Activated CD4-positive, alpha-beta T cell treated with anti-CD3 and anti-CD28 coated beads for 36 hours (primary cell): ENCODE results near the gene TTI1. TPM values are rescaled to one million over a fixed set of nuclear protein-coding genes. Genes with fewer than 3 reads are reported as not detected.

ENCODE experiments used
- ATAC-seq: fragments of 200-7000 bp; cut with Tn5 transposase; one replicate; pipeline ENCODE4 v1.10.0; 2021; ENCODE audit warnings: mild to moderate bottlenecking, moderate library complexity
- CTCF ChIA-PET: fragments of 350-600 bp; sonication (Branson Sonifier 250); formaldehyde crosslinking; loops from one replicate; lab custom pipeline; 2021; ENCODE audit warnings: antibody characterized with exemption; lab: Charles Lee
- POLR2A ChIA-PET: fragments of 350-600 bp; sonication (Branson Sonifier 250); formaldehyde crosslinking; loops from one replicate; lab custom pipeline; 2021; ENCODE audit warnings: antibody characterized with exemption, inconsistent platforms; lab: Charles Lee
- DNase-seq: peaks from one replicate; pipeline ENCODE4 v3.0.0-alpha.2; 2020
- H3K27ac Mint-ChIP-seq: one replicate; pipeline ENCODE4 v1.8.0; 2021; ENCODE audit warnings: mixed read lengths
- H3K27me3 Mint-ChIP-seq: one replicate; pipeline ENCODE4 v1.8.0; 2021; ENCODE audit warnings: mixed read lengths
- H3K36me3 Mint-ChIP-seq: one replicate; pipeline ENCODE4 v1.8.0; 2021; ENCODE audit warnings: low read depth, mixed read lengths
- H3K4me1 Mint-ChIP-seq: one replicate; pipeline ENCODE4 v1.8.0; 2021; ENCODE audit warnings: mixed read lengths
- H3K4me3 Mint-ChIP-seq: one replicate; pipeline ENCODE4 v1.8.0; 2021; ENCODE audit warnings: mild to moderate bottlenecking, moderate library complexity, mixed read lengths
- H3K9me3 Mint-ChIP-seq: one replicate; pipeline ENCODE4 v1.8.0; 2021; ENCODE audit warnings: low read depth, mixed read lengths
- intact Hi-C, 2 experiments: fragments of 100-400 bp; cut with DNase I in 1 of 2; cut with micrococcal nuclease in 1 of 2; formaldehyde crosslinking; loops; one replicate each; pipeline versions ENCODE4 v1.14.2 to v1.15.1; 2022 to 2024; cut with DNase I, micrococcal nuclease
- total RNA-seq, 2 experiments: library from RNA; stranded (reverse); gene quantifications; one replicate each; pipeline ENCODE4 v1.2.3, GENCODE V29; 2021

The TTI1 gene
- total RNA-seq, 2 experiments from 2014 or later, result 35.6 to 36.7 TPM

DNA sequence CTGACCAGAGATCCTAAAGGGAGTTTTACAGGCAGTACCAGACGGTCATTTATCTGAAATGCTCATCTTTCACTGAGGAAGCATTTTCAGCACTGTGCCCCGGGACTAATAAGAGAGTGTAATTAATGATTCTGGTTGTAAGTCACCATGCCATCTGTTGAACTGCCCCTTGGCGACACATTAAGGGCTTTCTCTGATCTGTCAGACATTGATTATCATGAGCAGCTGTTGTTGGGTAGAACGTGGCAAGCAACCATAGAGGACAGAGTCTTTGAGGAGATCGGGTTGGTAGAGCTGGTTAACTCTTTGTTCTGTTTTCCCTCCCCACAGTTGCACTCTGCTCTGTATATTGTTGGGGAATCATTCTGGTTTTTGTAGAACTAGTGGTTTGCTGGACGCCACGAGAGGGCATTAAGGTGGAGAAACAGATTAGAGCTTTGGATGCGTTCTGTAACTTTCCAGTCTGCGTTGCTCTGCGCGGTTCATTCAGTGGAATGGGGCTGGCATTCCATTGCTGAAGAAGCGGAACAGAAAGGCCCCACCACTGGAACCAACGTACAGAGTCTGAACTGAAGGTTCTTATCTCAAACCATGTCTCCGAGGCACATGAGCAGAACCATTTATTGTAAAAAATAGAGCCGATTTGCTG, 34.6 kb upstream of the TTI1 start:
- CTCF ChIA-PET, result interaction anchor here (0.7 to 1.7 kb wide), 3 partner anchors 10 to 153 kb away, joined by 3 to 5 read pairs (median 4); no protein-coding TSS in a partner anchor

DNA sequence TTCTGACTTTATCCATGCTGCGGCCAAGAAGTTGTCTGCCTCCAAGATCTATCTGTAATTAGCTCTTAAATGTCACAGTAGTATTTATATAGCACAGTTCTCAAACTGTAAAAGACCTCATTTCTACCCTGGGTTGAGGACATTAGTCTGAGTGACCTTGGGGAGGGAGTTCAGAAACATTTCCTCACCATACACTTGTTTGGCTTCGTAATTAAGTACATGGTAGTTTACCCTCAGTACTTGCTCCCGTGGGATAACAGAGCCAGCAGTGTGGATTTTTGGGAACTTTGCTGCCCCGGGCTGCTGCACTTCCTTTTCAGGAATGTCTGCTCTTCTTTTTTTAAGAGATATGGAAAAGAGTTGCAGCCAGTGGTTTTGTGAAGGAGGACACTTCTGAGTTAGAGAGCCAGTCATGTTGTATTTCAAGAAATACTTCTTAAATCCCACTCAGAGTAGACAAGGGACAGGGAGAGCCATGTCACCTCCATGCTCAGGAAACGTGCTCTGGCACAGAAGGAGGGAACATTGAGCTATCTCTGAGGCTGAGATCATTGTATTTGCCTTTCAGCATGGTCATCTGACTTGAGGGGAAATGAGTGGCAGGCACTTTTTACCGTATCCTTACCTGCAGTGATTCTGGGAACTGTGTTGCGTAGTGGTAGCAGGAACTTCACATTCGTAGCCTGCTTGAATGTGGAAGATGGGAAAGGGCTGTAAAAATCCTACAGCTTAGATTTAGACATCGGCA, 33.9 kb upstream of the TTI1 start:
- Mint-ChIP-seq H3K9me3 (no peaks in the 10 kb centered on the region), H3K4me1 (no peaks in the 10 kb centered on the region), H3K27ac (no peak overlapping the region), H3K4me3 (no peak overlapping the region), H3K27me3 (no peaks in the 10 kb centered on the region), H3K36me3 (peaks cover 57% of the 10 kb centered on the region)
- intact Hi-C loops, result no loop called here
- ATAC-seq (no peak), DNase-seq (no peak)
- CTCF ChIA-PET, result interaction anchor here (0.7 to 1.7 kb wide), 5 partner anchors 9 to 154 kb away, joined by 3 to 5 read pairs (median 4); no protein-coding TSS in a partner anchor
- POLR2A ChIA-PET, result no interaction called here

More for the DNA sequence above, 34.6 kb upstream of the TTI1 start:
- no peaks in the 10 kb centered on the region for H3K27me3 Mint-ChIP-seq
- POLR2A ChIA-PET, result interaction anchor here (0.6 kb wide), 1 partner anchor 236 kb away, joined by 3 read pairs; no protein-coding TSS in a partner anchor
- H3K4me3 Mint-ChIP-seq, result no peak overlapping the region
- no peak overlapping the region for H3K27ac Mint-ChIP-seq
- DNase-seq, result no peak
- H3K36me3 Mint-ChIP-seq, result peaks cover 63% of the 10 kb centered on the region
- no peak for ATAC-seq
- H3K9me3 Mint-ChIP-seq, result no peaks in the 10 kb centered on the region
- intact Hi-C loops, result no loop called here
- no peaks in the 10 kb centered on the region for H3K4me1 Mint-ChIP-seq

DNA sequence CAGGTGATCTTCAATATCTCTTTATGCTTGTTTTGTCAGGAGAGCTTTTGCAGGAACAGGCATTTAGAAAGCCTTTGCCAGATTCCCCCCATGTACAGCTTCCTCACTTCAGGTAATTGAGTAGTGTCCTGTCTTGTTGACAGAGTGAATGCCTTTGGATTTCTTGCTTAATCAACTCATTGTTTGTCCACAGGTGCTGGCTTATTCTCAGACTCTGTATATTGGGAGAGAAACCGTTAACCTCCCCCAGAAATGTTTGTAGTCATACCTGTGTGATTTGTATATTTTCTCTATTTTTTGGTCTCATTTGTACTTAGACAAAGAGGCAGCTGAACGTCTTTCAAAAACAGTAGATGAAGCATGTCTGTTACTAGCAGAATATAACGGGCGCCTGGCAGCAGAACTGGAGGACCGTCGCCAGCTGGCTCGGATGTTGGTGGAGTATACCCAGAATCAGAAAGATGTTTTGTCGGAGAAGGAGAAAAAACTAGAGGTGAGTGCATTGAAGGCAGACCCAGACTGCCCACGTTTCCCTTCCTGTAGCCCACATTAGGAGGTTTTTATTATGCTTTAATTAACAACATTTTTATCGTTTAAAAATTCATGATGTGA, 32.6 kb upstream of the TTI1 start:
- intact Hi-C loops, result no loop called here
- Mint-ChIP-seq H3K27me3 (no peaks in the 10 kb centered on the region), H3K4me3 (no peak overlapping the region), H3K9me3 (no peaks in the 10 kb centered on the region), H3K36me3 (peaks cover 48% of the 10 kb centered on the region), H3K4me1 (no peaks in the 10 kb centered on the region), H3K27ac (no peak overlapping the region)
- ChIA-PET CTCF (interaction anchor here (0.6 to 1.5 kb wide), 3 partner anchors 8 to 22 kb away, joined by 3 to 5 read pairs (median 4); no protein-coding TSS in a partner anchor), POLR2A (no interaction called here)
- no peak for ATAC-seq
- DNase-seq, result no peak

DNA sequence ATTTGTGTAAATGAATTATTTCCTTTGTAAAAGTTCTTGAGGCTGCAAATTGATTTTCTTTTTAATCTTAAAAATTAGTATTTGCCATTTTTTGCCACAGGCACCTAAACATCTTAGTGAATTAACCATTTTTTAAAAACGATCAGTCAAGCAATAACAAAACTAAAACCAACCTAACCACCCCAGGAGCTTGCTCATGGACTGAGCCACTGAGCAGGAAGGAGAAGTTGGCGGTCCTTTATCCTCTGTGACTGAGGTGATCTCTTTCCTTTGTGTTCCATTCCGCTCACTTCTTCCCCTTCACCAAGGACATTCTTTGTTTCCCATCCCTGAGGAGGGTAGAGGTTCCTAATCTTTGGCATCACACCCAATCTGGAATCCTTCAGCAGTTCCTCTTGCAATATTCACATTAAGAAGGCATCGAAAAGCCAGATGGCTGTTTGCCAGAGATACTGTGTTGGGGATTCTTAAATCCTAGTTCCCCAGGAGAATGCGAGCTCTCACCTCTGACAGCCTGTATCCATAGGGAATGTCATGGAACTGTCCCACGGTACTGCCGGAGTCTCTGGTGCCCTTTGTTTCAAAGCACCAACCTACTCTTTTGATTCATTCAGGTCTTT, 30.8 kb upstream of the TTI1 start:
- Mint-ChIP-seq H3K27me3 (no peaks in the 10 kb centered on the region), H3K4me1 (peaks cover 8% of the 10 kb centered on the region), H3K36me3 (peaks cover 53% of the 10 kb centered on the region), H3K9me3 (no peaks in the 10 kb centered on the region), H3K27ac (no peak overlapping the region), H3K4me3 (no peak overlapping the region)
- intact Hi-C loops, result no loop called here
- ChIA-PET POLR2A (interaction anchor here (0.7 kb wide), 1 partner anchor 319 kb away, joined by 3 read pairs; no protein-coding TSS in a partner anchor), CTCF (interaction anchor here (7.4 kb wide), 1 partner anchor 10 kb away, joined by 51 read pairs; no protein-coding TSS in a partner anchor)
- DNase-seq (no peak), ATAC-seq (no peak)

DNA sequence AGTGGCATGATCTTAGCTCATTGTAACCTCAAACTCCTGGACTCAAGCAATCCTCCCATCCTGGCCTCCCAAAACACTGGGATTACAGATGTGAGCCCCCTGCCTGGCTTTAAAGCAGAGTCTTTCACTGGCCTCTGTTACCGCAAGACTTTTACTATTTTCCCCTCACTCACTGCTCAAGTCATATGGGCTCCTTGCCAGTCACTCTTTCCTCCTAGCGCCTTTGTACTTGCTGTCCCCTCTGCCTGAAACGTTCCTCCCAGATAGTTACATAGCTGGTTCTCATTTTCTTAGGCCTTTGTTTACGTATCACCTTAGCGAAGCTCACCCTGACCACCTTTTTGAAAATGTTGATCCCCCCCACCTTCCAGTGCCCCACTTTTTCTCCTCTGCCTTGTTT, 29.6 kb upstream of the TTI1 start:
- ChIA-PET POLR2A (no interaction called here), CTCF (interaction anchor here (0.7 to 7.4 kb wide), 5 partner anchors 11 to 159 kb away, joined by 3 to 51 read pairs (median 3); no protein-coding TSS in a partner anchor)
- intact Hi-C loops, result no loop called here
- no peak for DNase-seq
- ATAC-seq, result no peak
- Mint-ChIP-seq H3K4me1 (peaks cover 8% of the 10 kb centered on the region), H3K9me3 (no peaks in the 10 kb centered on the region), H3K27ac (no peak overlapping the region), H3K4me3 (no peak overlapping the region), H3K36me3 (peaks cover 52% of the 10 kb centered on the region), H3K27me3 (no peaks in the 10 kb centered on the region)

DNA sequence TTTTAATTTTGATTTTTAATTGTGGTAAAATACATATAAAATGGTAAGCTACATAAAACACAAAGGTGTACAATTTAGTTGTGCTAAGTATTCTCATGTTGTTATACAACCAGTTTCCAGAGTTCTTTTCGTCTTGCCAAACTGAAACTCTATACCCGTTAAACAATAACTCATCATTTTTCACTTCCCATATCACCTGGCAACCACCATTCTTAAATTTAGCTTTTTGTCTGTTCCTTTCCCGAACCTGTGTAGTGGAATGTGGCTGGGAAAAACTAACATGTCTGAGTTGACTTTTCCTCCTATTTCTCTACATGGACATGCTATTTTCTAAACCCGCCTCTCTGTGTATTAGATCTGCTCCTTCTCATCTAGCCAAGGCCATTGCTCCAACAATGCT, 27.9 kb upstream of the TTI1 start:
- no peak overlapping the region for H3K27ac Mint-ChIP-seq
- DNase-seq, result no peak
- H3K36me3 Mint-ChIP-seq, result peaks cover 43% of the 10 kb centered on the region
- ATAC-seq, result no peak
- peaks cover 22% of the 10 kb centered on the region for H3K4me1 Mint-ChIP-seq
- ChIA-PET CTCF (interaction anchor here (0.9 to 7.4 kb wide), 4 partner anchors 9 to 160 kb away, joined by 4 to 51 read pairs (median 5); no protein-coding TSS in a partner anchor), POLR2A (no interaction called here)
- intact Hi-C loops, result no loop called here
- no peaks in the 10 kb centered on the region for H3K27me3 Mint-ChIP-seq
- no peak overlapping the region for H3K4me3 Mint-ChIP-seq
- no peaks in the 10 kb centered on the region for H3K9me3 Mint-ChIP-seq

DNA sequence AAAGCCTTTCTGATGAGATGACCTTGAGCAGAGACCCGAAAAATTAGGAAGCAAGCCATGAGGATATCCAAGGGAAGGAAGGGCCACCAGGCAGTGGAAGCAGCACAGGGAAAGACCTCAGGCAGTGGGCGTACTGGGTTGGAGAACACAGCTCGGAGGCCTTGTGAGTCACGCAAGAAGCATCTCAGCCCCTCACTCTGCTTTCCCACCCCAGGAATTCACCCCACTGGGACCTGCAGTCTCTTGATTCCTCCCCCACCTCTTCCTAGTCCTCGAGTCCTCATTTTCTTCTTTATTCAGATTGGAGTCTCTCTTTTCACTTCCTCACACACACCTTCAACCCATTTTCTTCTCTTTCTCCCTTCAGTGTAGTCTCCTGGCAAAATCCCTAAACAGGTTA, 27.3 kb upstream of the TTI1 start:
- POLR2A ChIA-PET, result no interaction called here
- intact Hi-C loops, result no loop called here

DNA sequence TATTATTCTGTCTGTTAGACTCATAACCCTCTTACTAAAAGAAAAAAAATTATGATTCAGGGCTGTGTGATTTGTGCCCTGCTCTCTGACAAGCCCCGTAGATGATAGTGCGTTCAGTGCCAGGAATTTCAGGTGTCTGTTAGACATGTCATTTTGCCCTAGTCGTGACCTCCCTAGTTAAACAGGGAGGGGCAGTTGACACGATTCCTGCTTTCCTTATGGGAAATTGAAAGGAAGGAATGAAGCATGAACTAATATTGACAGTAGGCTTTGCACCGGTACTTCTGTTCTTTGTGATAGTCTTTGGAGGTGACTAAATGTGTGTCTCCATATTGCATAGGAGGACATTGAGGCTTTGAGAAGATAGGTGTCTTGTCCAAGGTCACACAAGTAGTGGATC, 26.6 kb upstream of the TTI1 start:
- no peak overlapping the region for H3K27ac Mint-ChIP-seq
- ATAC-seq (no peak), DNase-seq (no peak)
- H3K27me3 Mint-ChIP-seq, result no peaks in the 10 kb centered on the region
- peaks cover 37% of the 10 kb centered on the region for H3K36me3 Mint-ChIP-seq
- H3K4me1 Mint-ChIP-seq, result peaks cover 25% of the 10 kb centered on the region
- no peak overlapping the region for H3K4me3 Mint-ChIP-seq
- H3K9me3 Mint-ChIP-seq, result no peaks in the 10 kb centered on the region
- ChIA-PET POLR2A (no interaction called here), CTCF (interaction anchor here (0.6 to 7.4 kb wide), 4 partner anchors 15 to 161 kb away, joined by 3 to 51 read pairs (median 15); no protein-coding TSS in a partner anchor)
- intact Hi-C loops, result loop anchor here in 1 of 2 experiments (10.0 kb wide), 1 partner anchor 495 kb away; no protein-coding TSS in a partner anchor

More for the DNA sequence above, 27.3 kb upstream of the TTI1 start:
- Mint-ChIP-seq H3K27ac (no peak overlapping the region), H3K9me3 (no peaks in the 10 kb centered on the region), H3K27me3 (no peaks in the 10 kb centered on the region), H3K4me3 (no peak overlapping the region), H3K36me3 (peaks cover 38% of the 10 kb centered on the region), H3K4me1 (peaks cover 22% of the 10 kb centered on the region)
- CTCF ChIA-PET, result interaction anchor here (0.9 to 7.4 kb wide), 5 partner anchors 8 to 161 kb away, joined by 3 to 51 read pairs (median 5); no protein-coding TSS in a partner anchor
- DNase-seq, result no peak
- ATAC-seq, result no peak

DNA sequence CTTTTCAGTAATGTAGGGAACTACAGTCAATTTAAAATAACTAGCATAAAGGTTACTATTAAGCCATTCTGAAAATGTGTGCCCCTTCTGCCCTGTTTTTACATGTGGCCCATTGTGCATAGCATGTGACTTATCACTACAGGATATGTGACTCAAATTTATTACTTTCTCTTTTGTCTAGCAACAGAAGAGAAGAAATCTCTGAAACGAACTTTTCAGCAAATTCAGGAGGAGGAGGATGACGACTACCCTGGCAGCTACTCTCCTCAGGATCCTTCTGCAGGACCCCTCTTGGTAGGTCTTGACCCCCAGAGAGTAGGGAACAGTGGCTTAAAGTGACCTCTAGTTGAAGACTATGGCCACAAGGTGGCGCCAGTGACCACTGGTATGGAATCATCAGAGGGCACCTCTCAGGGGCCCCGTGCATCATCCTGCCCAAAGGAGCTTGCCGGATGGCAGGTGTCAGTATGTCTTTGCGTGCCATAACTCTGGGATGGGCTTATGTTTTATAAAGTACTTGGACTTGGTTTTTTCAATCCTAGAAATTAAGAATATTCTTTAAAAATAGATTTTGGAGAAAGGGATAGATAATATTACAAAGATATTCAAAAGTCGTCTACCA, 24.2 kb upstream of the TTI1 start:
- peak overlapping the region; percentile 29 for H3K4me3 Mint-ChIP-seq
- H3K27me3 Mint-ChIP-seq, result no peaks in the 10 kb centered on the region
- intact Hi-C loops, result loop anchor here (1.0 to 10.0 kb wide), 5 partner anchors 25 to 493 kb away; partner anchors contain the start of genes TGM2 (in 2 of the 2), RPRD1B (in 1 of the 2) and TTI1 (in 1 of the 2)
- ChIA-PET CTCF (interaction anchor here (0.6 to 7.4 kb wide), 26 partner anchors 8 to 499 kb away, joined by 3 to 51 read pairs (median 4); partner anchors contain the start of gene TGM2), POLR2A (interaction anchor here (0.7 to 1.0 kb wide), 3 partner anchors 16 to 868 kb away, joined by 3 to 4 read pairs (median 4); no protein-coding TSS in a partner anchor)
- H3K9me3 Mint-ChIP-seq, result no peaks in the 10 kb centered on the region
- H3K4me1 Mint-ChIP-seq, result peaks cover 34% of the 10 kb centered on the region
- H3K36me3 Mint-ChIP-seq, result peaks cover 32% of the 10 kb centered on the region
- DNase-seq, result peak; percentile 87
- H3K27ac Mint-ChIP-seq, result peak overlapping the region; percentile 86
- peak; percentile 92 for ATAC-seq

DNA sequence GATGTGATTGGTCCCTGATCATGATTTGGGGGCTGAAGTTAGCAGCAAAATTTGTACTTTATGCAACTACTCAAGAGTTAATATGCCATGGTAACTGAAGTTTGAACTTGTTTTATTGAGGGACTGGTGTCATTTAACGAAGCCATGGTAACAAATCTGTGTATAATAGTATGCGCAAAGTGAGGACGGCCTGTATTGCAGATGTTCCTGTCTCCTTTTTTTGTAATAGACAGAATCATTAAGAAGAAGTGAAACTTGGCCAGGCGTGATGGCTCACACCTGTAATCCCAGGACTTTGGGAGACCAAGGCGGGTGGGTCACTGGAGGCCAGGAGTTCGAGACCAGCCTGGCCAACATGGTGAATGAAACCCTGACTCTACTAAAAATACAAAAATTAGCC, 22.6 kb upstream of the TTI1 start:
- Mint-ChIP-seq H3K27ac (no peak overlapping the region), H3K36me3 (peaks cover 41% of the 10 kb centered on the region)

More for the DNA sequence above, 22.6 kb upstream of the TTI1 start:
- intact Hi-C loops, result loop anchor here (2.0 to 10.0 kb wide), 3 partner anchors 23 to 491 kb away; partner anchors contain the start of genes RPRD1B (in 1 of the 2) and TTI1 (in 1 of the 2)
- ChIA-PET POLR2A (interaction anchor here (0.6 kb wide), 1 partner anchor 363 kb away, joined by 3 read pairs; no protein-coding TSS in a partner anchor), CTCF (interaction anchor here (1.0 kb wide), 1 partner anchor 17 kb away, joined by 3 read pairs; no protein-coding TSS in a partner anchor)
- Mint-ChIP-seq H3K4me3 (no peak overlapping the region), H3K4me1 (peaks cover 43% of the 10 kb centered on the region), H3K9me3 (no peaks in the 10 kb centered on the region), H3K27me3 (no peaks in the 10 kb centered on the region)
- ATAC-seq, result no peak
- no peak for DNase-seq
